GM12878 (cell line): ENCODE results near the gene PLEKHM3. TPM values are rescaled to one million over a fixed set of nuclear protein-coding genes. Genes with fewer than 3 reads are reported as not detected.

ENCODE experiments used
- CEBPB ChIP-seq, 2 experiments: fragments of 150-350 bp in 1 of 2; IDR thresholded peaks; 2 replicates each; pipeline ENCODE4 v1.6.1; 2012 to 2014; ENCODE audit warnings: low read depth in 2 of 2, low read length in 2 of 2, borderline replicate concordance in 1 of 2, inconsistent platforms in 1 of 2
- PAX8 ChIP-seq: fragments of 450-650 bp; IDR thresholded peaks from 2 replicates; pipeline ENCODE4 v1.6.1; 2017; ENCODE audit warnings: mild to moderate bottlenecking, moderate library complexity
- REST ChIP-seq: IDR thresholded peaks from 2 replicates; pipeline ENCODE4 v1.6.1; 2012; ENCODE audit warnings: mild to moderate bottlenecking, low read depth, low read length
- TCF12 ChIP-seq: IDR thresholded peaks from 2 replicates; pipeline ENCODE4 v1.6.1; 2011; ENCODE audit warnings: low read depth, mild to moderate bottlenecking, low read length
- polyA plus RNA-seq, 11 experiments: library from polyadenylated mRNA; depleted of rRNA in 4 of 11; unstranded in 6 of 11; stranded (reverse) in 5 of 11; fragments of >200 nt; fragmentation: Nextera tagmentation in 4 of 11; fragmentation: Illumina TruSeq in 1 of 11; extraction: Ambion mirVana in 4 of 11; extraction: Trizol in 1 of 11; gene quantifications; 1 replicate in 1 of 11; 2 replicates in 10 of 11; pipeline versions ENCODE4 v1.2.1 to v1.2.3, GENCODE V29; 2011 to 2016; ENCODE audit warnings: inconsistent platforms in 2 of 11, missing spikeins in 2 of 11, low read depth in 1 of 11
- total RNA-seq, 4 experiments: library from RNA; depleted of rRNA in 3 of 4; stranded (reverse); fragments of >200 nt in 3 of 4; fragmentation: Illumina TruSeq in 1 of 4; extraction: Trizol in 1 of 4; gene quantifications; 2 replicates each; pipeline versions ENCODE4 v1.2.1 to v1.2.3, GENCODE V29; 2013 to 2021
- TF ChIP-seq, protein P1 (sequence below), 3 experiments: IDR thresholded peaks in 2 of 3; conservative IDR thresholded peaks in 1 of 3; 2 replicates each; pipeline ENCODE4 v1.5.1; 2011; ENCODE audit warnings: low read depth in 3 of 3, low read length in 3 of 3, mild to moderate bottlenecking in 3 of 3, control low read depth in 2 of 3, moderate library complexity in 2 of 3, inconsistent platforms in 1 of 3, mixed read lengths in 1 of 3; ENCODE audit not compliant: control insufficient read depth in 2 of 3, insufficient read depth in 1 of 3; ENCODE audit errors: extremely low read depth in 1 of 3

The PLEKHM3 gene
- total and polyA plus RNA-seq, 10 of the 15 experiments (the other 5 are each of a cell fraction or from before 2014, with no cell fraction given): 1.4 to 5.6 (median 3.0) TPM

DNA sequence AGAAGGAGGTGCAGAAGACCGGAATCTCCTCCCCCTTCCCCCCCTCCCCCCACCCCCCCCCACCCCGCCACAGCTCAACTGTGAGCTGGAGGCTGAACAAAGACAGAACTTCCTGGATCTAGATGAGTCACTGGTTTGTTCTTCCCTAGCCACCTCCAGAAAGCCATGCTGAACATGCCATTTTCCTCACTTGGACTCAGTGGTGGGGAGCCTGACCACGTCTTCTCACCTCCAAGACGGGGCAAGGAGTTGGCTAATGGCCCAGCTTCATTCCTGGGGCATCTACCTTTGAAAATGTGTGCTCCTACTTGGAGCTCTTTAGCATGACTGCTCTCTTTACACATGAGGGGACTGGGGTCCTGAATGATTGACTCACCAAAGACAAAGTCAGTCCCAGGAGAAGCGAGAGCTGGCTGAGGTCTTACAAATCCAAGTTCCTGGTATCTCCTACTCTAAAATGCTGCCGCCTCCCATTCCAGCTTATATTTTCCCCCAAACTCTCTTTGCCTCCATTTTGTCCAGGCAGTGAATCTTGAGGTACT, 233.0 kb downstream of the PLEKHM3 start (continued):
- TF ChIP-seq REST (no peak), CEBPB (IDR thresholded peaks at IDR 0.05; ENCODE audit: borderline replicate concordance in 1 of 2, low read depth in 2 of 2, low read length in 2 of 2) (no peak), TCF12 (no peak), PAX8 (no peak)
- TF ChIP-seq, protein P1, sequence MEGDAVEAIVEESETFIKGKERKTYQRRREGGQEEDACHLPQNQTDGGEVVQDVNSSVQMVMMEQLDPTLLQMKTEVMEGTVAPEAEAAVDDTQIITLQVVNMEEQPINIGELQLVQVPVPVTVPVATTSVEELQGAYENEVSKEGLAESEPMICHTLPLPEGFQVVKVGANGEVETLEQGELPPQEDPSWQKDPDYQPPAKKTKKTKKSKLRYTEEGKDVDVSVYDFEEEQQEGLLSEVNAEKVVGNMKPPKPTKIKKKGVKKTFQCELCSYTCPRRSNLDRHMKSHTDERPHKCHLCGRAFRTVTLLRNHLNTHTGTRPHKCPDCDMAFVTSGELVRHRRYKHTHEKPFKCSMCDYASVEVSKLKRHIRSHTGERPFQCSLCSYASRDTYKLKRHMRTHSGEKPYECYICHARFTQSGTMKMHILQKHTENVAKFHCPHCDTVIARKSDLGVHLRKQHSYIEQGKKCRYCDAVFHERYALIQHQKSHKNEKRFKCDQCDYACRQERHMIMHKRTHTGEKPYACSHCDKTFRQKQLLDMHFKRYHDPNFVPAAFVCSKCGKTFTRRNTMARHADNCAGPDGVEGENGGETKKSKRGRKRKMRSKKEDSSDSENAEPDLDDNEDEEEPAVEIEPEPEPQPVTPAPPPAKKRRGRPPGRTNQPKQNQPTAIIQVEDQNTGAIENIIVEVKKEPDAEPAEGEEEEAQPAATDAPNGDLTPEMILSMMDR (IDR thresholded peaks at IDR 0.05 in 2 of 3, conservative IDR thresholded peaks at IDR 0.05 in 1 of 3; ENCODE audit: control insufficient read depth in 2 of 3, extremely low read depth in 1 of 3, insufficient read depth in 1 of 3, low read depth in 3 of 3, low read length in 3 of 3): no peak
